GM08714 (cell line): Measurements from ENCODE around the gene DOCK4.

Source experiments
- H3K4me3 ChIP-seq: fragments of 200-500 bp; sonication (Bioruptor generic); 2 replicates; pipeline ENCODE4 v1.5.1; 2014; ENCODE audit warnings: mild to moderate bottlenecking, low read length, inconsistent platforms
- ZNF274 ChIP-seq: IDR thresholded peaks from 2 replicates; pipeline ENCODE4 v1.6.1; 2012; ENCODE audit warnings: mild to moderate bottlenecking, low read depth, low read length

Gene DOCK4

DNA sequence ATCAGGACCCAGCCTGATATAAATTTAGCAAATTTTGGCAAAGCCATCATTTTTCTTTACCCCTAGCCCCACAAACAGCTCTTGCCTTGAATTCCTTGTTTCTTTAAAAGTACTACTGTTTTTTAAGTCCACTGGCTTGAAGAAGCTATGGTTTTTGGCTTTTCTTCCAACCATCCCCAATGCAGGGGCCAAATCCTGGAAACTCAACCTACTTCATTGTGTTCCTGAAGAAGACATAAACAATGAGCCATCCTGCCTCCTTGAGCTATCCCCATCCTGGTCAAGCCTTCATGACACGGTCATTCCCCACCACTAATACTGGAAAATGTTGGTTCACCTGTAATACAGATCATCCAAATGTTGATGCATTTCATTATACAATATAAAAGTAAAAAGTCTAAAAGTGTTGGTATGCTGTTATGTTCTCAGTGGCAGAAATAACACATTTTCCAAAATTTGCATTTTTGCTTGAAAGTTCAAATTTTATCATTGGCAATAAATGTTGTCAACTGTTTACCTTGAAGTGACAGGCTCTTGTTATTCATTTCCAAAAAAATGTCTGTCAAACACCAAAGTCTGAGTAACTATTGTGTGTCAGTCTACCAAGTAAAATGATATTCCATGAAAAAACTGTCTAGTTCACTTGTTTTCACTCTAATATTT, 92.2 kb downstream of the DOCK4 start:
- TF ChIP-seq ZNF274 = no peak
- no peak overlapping the region for H3K4me3 ChIP-seq

GRCh38 chr7:112112822-112113255, 93.4 kb downstream of the DOCK4 start:
- no peak overlapping the region for H3K4me3 ChIP-seq
- TF ChIP-seq ZNF274 = no peak

GRCh38 chr7:112110651-112111050, 95.5 kb downstream of the DOCK4 start:
- TF ChIP-seq ZNF274 = no peak
- no peak overlapping the region for H3K4me3 ChIP-seq

DNA sequence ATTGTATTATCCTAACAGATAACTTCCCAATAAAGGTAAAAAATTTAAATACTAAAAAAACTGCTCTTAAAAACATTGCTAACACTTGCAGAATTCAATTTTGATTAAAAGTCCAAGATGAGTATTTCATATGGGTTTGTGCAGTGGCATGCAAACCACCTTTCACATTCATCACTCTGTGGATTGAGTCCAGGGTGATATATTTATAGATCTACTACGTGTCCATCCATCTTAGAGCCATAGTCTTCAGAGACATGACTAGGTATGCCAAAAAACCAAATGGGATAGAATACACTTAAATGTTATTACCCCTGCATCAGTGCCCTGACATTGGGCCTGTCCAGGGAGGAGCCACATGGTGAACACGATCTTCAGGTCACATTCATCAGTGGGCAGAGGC, 96.0 kb downstream of the DOCK4 start:
- H3K4me3 ChIP-seq = no peak overlapping the region
- TF ChIP-seq ZNF274 = no peak

DNA sequence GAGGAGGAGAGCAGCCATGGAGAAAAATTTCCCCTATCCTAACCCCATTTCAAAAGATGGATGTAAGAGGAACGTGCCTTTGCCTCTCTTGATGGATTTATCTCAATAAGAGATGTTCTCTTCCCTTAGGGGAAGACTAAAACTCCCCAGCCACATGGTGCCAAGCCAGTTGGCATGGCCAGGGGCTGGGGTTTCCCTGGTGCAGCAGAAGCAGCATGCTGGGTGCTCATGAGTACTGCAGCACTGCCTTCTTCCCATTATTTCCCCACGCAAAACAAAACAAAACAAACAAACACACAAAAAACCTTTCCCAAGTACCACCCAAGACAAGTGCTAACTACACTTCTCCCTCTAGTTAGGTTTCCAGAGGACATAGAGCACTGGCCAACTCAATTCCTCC, 97.2 kb downstream of the DOCK4 start:
- TF ChIP-seq ZNF274 = no peak
- H3K4me3 ChIP-seq = no peak overlapping the region

- TF ChIP-seq ZNF274 = no peak
- H3K4me3 ChIP-seq = no peak overlapping the region
Observed at GRCh38 chr7:112105584-112106530, 100.3 kb downstream of the DOCK4 start.

DNA sequence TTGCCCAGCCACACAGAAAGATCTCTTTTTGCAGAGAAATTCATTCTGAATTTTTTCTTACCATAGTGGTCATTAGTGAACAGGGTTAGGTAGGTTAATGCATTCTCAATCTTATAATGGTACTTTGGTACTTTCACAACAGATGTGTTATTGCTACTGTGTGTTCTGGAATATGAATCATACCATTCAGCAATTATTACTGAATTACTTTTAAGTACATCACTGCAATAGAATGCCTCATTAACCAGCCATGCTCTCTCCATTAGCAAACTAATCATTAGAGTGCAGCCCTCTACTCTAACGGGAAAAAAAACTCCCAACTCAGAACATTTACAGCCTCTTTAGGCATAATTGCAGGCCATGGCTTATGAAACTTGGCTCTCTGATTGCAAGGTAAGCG, 102.1 kb downstream of the DOCK4 start:
- no peak for TF ChIP-seq ZNF274
- H3K4me3 ChIP-seq = no peak overlapping the region

GRCh38 chr7:112103246-112103645, 103.0 kb downstream of the DOCK4 start:
- TF ChIP-seq ZNF274 = no peak
- H3K4me3 ChIP-seq = no peak overlapping the region

- no peak for TF ChIP-seq ZNF274
- H3K4me3 ChIP-seq = no peak overlapping the region
Observed at GRCh38 chr7:112101201-112101846, 104.9 kb downstream of the DOCK4 start.

DNA sequence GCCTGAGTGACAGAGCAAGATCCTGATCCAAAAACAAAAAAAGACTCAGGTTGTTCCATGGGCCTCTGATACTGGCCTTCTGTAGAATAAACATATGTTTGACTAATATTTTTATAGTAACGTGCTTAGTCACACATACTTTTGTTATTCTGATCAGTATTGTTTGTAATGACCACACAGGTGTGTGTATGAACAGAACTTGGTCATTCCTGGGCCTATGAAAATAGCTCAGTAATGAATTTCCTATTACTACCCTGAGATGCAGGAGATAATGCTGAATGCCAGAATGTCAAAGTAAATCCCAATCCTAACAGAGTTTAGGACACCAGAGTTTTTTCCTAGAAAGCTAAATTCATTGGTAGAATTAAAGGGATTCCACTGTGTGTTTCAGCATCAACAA, 108.7 kb downstream of the DOCK4 start:
- no peak for TF ChIP-seq ZNF274
- H3K4me3 ChIP-seq = no peak overlapping the region

DNA sequence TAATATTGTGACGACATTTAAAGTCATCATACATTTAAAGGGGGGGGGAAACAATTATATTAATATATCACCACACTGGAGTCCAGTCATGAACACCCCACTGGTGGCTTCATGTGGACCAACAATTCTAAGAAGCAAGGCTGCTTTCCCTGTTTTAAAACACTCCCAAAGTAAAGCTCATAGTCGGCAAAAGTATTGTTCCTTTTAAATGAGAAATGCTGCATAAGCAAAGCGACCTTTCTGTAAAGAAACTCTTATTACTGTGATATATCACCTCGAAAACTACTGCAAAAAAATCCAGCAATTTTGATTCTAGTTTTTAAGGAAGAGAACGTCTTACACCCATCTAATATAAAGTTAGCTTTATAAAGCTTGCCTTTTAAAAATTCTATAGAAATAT, 112.8 kb downstream of the DOCK4 start:
- TF ChIP-seq ZNF274 = no peak
- no peak overlapping the region for H3K4me3 ChIP-seq

- H3K4me3 ChIP-seq = no peak overlapping the region
- no peak for TF ChIP-seq ZNF274
Observed at GRCh38 chr7:112092709-112093395, 113.3 kb downstream of the DOCK4 start.

DNA sequence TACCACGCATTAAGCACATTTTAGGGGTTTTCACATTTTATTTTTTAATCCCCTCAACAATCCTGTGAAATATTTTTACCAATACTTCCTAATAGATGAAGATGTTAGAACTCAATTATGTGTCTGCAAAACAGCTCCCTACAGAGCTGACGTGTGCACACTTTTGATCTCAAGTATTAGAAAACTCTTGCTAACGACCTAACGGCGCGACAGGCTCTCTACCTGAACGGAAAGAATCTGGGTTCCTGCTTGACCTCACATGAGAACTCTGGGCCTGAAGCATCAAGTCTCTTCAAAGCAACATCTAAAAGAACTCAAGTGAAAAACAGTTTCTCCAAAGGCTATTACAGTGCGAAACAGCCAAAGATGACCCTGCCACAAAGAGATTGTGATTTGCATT, 113.9 kb downstream of the DOCK4 start:
- no peak overlapping the region for H3K4me3 ChIP-seq
- no peak for TF ChIP-seq ZNF274

- no peak overlapping the region for H3K4me3 ChIP-seq
- TF ChIP-seq ZNF274 = no peak
Observed at GRCh38 chr7:112091768-112092167, 114.4 kb downstream of the DOCK4 start.

DNA sequence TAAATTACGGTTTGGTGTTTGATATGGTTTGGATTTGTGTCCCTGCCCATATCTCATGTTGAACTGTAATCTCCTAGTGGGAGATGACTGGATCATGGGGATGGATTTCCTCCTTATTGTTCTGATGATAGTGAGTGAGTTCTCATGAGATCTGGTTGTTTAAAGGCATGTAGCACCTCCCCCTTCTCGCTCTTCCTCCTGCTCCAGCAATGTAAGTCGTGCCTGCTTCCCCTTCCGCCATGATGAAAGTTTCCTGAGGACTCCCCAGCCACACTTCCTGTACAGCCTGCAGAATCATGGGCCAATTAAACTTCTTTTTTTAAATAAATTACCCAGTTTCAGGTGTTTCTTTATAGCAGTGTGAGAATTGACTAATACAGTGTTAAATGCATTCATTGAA, 116.6 kb downstream of the DOCK4 start:
- H3K4me3 ChIP-seq = no peak overlapping the region
- no peak for TF ChIP-seq ZNF274
